Epithelial cell of prostate (primary cell): ENCODE data around the gene PLA2G2D.
A peak's percentile ranks its signal among the peaks of the same experiment; 100 is the strongest.
"Not testable (repeated sequence)": the region's sequence is repeated elsewhere in the genome, so short reads cannot be mapped to it uniquely, and the experiment has no call there.

Experiments
- DNase-seq: peaks from one replicate; pipeline ENCODE4 v3.0.0-alpha.2; 2011; ENCODE audit warnings: low read depth, low spot score
- H3K27ac ChIP-seq: fragments of 450-650 bp; 2 replicates; pipeline ENCODE4 v1.5.1; 2017; ENCODE audit warnings: mild to moderate bottlenecking

PLA2G2D gene

DNA sequence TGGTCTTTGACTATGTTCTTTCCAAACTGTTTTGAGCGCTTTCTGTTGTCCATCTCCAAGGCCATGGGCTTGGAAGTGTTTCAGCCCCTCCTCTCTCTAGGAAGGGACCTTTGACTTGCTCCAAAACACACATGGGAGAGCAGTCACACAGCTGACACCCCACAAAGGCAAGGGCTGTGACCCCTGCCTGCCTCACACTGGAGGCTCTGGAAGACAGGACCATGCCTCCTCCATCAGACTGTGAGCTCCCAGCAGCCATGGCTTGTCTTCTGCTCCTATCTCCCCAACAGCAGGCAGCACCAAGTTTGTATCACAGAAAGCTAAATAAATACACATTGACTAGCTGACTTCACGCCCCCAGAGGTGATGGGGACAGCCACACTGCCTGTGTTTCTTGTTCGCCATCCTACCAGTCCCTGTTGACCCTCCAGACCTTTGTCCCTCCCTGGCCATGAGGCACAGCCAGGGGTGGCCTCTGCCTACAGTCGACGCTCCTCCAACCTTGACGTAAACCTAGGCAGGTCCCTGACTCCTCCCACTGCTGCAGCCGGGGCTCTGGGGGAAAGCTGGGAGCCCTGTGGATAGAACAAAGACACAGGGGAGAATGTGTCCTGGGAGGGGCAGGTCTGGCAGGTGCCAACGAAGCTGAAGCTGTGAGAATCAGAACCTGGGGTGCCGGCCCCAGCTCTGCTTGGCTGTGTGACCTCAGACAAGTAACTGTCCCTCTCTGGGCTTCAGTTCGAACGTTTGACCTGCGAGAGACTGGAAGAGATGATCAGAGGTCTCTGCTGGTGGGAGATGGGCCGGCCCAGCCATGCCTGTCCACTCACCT, 24.6 kb upstream of the PLA2G2D start:
- no peak overlapping the region for H3K27ac ChIP-seq
- no peak for DNase-seq

DNA sequence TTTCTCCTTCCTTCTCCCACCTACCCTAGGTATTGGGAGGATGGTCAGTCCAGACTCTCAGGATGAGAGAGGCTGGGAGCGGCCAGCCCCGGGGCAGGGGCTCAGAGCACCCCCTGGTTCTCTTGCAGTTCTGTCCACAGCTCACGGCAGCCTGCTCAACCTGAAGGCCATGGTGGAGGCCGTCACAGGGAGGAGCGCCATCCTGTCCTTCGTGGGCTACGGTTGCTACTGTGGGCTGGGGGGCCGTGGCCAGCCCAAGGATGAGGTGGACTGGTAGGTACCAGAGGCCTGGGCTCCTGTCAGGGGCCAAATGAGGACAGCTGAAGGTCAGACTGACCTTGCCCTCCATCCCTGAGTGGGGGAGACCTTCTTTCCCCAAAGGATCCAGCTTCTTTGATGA, 24.0 kb upstream of the PLA2G2D start:
- no peak overlapping the region for H3K27ac ChIP-seq
- DNase-seq = no peak

DNA sequence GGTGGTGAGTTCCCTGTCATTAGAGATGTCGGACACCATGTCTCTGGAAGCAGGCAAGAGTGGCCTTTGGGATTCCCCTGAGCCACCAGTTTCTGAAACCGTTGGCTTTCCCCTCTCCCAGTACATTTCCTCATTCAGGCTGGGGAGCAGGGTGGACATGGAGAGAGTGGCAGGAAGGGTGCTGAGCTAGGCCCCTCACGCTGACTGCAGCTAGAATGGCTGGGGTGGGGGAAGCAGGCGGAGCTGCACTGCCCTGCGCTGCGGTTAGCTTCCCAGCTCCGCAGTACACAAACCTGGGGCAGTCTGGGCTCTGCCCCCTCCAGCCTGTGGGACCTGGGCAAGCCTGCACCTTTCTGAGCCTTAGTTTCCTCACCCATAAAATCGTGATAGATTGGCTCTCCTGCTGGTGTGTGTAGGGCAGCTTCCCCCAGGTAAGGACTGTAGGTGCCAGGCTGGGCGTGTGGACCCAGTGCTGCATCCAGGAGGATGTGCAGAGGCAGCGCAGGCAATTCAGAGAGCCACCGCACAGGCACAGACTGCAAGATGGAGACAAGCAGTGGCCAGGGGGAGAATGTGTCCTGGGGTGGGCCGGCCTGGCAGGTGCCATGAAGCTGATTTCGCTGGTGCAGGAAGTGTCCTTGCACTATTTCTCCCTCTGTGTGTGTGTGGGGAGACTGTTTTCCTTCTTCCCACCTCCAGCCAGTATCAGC, 22.8 kb upstream of the PLA2G2D start:
- DNase-seq = no peak
- no peak overlapping the region for H3K27ac ChIP-seq

DNA sequence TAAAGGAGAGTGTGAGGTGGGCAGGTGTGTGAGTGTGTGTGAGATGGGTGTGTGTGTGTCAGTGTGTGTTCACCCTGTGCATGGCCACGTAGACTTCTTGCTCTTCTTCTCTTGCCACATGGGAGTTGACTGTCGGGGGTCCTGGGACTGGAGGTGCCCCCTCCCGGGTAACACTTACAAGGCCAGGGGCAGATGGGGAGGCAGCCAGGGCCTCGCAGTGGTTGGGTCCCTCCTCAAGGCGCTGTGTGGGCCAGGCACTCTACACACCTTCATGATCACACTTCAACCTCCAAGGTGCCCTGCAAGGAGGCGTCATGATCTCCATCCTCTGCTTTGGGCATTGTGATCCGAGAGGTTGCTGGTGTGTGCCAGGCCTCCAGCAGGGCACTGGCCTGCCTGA, 22.1 kb upstream of the PLA2G2D start:
- no peak overlapping the region for H3K27ac ChIP-seq
- no peak for DNase-seq

DNA sequence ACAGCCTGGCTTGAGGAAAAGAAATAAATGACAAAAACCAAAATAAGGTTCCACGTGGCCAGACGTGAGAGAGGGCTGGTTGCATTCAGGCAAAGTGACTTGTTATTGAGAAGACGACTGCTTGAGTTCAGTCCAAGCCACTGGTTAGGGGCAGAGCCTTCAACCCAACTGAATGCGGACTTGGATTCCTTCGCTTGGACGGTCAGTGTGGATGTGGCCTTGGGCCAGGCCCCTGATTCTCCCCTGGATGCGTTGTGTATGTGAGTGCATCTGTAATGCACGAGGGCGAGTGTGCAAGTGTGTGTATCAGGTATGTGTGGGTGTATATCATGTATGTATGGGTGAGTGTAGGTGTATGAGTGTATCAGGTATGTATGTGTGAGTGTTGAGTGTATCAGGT, 21.7 kb upstream of the PLA2G2D start:
- DNase-seq = no peak
- no peak overlapping the region for H3K27ac ChIP-seq

DNA sequence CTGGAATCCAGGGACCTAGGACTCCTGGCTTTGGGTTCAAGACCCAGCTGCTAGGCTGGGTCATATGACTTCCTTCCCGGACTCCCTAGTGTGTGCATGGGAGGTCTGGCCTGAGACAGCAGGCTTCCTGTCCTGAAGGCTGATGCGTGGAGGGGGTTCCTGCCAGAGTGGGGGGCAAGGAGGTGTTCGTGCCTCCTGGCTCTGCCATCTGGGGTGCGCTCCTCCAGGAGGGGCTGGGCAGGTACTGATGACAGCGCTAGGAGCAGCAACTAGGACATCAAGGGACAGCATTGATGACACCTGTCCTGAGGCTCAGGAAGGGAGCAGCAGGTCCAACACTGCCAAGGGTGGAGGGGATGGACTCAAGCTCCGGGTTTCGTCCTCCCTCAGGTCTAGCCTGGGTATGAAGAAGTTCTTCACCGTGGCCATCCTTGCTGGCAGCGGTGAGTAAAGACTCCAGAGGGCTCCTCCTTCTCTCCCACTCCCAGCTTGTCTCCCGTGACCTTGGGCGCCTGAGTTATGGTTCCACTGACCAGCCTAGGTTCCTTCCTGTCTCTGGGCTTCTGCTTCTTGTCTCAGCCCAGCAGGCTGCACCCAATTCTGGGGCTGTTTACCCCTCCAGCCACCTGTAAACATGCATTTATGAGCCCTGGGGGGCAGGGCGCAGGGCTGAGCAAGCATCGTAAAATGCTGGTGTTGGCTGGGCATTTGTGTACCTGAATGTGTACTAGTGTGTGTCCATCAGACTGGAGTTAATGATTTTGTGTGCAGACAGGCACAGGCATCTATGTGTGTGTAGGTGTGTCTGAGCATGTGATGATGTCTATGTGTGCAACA, 20.7 kb upstream of the PLA2G2D start:
- no peak for DNase-seq
- H3K27ac ChIP-seq = no peak overlapping the region

DNA sequence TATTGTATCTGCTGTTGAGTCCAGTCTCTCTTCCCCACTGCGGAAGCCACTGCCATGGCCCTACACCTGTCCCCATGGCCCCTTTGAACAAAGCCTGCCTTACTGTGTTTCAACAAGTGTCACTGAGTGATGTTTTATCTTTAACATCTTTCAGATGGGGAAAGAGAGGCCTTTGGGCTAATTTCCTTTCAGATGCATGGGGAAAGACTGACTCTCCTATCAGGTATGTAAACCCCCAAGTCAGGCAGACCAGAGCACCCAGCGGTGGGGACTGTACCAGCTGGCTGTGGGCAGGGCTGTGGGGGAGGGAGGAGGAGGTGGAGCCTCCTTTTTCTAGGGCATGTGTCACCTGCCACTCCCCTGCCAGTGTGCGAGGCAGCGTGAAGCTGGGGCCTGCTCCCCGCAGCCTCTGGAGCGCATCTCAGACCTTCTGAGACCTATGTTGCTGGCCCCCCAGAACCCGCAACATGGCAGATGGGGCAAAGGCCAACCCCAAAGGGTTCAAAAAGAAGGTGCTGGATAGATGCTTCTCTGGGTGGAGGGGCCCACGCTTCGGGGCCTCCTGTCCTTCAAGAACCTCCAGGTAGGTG, 19.7 kb upstream of the PLA2G2D start, which contains the start of gene PLA2G2F:
PLA2G2F (plus strand) TSS at position 363 of the 590 bp plus-strand sequence; CDS start at position 468, 105 bp downstream.
- H3K27ac ChIP-seq = no peak within 1 kb of the TSS
- DNase-seq = no peak

DNA sequence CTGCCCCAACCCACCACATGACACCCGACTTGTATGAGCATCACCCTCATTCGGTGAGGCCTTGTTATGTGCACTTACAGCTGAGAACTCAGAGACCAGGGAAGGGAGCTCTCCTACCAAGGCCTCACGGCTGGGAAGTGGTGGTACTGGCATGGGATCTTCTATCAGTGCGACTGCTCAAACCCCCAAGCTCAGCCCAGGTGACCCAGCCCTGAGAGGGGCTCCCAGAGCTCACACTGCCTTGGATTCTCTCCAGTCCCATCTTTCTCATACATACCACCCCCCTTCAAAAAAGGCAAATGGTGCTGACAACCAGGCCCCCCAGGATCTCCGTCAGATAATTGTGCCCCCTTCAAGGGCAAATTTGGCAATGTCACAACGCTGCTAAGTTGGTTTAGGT, 19.0 kb upstream of the PLA2G2D start:
- no peak for DNase-seq
- H3K27ac ChIP-seq = no peak overlapping the region

DNA sequence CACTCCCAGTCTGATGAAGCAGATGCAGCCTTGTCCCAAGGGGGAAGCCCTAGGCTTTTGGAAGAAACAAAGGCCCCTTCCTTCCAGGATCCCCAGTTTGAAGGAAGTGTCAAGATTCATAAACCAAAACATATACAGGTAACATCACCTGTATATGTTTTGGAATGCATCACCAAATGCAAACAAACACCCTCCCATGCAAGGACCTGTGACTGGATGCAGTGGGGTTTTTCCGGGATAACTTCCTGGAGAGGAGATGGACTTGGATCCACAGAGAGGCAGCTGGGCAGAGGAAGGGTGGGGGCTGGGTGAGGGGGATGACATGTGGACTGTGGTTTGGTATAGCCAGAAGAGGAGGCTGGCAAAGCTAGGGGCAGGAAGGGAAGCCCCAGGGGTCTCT, 18.3 kb upstream of the PLA2G2D start:
- H3K27ac ChIP-seq = no peak overlapping the region
- DNase-seq = no peak

DNA sequence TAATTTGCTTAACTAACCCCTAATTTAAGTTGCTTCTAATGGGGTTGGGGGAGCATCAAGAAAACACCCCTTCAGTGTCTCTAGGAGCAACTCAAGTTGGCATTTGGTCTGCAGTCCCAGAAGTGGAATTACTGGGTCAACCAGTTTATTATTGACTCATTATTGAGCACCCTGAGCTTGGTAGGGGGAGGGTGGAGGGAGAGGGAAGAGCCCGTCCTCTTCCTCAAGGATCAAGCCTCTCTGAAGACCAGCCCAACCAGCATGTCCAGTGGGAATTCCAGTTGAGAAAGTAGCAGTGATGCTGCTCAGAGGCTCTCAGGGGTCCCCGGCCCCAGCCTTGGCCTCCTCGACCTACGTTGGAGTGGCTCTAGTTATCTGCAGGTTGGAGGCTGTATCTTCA, 17.7 kb upstream of the PLA2G2D start:
- peak; percentile 33 for DNase-seq
- H3K27ac ChIP-seq = no peak overlapping the region

DNA sequence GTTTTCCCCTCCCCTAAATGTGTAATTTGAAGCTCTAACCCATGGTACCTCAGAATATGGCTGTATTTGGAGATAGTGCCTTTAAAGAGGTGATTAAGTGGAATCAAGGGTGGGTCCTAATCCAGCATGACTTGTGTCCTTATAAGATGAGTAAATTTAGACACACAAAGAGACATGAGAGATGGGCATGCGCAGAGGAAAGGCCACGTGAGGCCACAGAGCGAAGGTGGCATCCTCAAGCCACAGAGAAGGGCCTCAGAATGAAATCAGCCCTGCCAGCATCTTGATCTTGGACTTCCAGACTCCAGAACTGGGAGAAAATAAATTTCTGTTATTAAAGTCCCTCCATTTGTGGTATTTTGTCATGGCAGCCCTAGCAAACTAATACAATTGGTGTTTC, 16.9 kb upstream of the PLA2G2D start:
- no peak overlapping the region for H3K27ac ChIP-seq
- DNase-seq = no peak

DNA sequence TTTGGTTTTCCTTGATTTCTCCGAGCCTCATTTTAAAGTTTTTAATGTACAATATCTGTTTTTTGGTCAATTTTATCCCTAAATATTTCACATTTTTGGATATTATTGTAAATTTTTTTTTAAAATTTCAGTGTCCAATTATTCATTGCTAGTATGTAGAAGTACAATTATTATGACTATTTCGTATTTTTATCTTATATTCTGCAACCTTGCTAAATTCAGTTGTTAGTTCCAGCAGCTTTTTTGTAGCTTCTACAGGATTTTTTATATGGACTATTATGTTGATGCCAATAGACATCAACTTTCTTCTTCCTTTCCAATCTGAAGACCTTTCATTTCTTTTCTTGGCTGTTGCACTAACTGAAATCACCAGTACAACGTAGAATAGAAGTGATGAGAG, 15.7 kb upstream of the PLA2G2D start:
- no peak overlapping the region for H3K27ac ChIP-seq
- no peak for DNase-seq

DNA sequence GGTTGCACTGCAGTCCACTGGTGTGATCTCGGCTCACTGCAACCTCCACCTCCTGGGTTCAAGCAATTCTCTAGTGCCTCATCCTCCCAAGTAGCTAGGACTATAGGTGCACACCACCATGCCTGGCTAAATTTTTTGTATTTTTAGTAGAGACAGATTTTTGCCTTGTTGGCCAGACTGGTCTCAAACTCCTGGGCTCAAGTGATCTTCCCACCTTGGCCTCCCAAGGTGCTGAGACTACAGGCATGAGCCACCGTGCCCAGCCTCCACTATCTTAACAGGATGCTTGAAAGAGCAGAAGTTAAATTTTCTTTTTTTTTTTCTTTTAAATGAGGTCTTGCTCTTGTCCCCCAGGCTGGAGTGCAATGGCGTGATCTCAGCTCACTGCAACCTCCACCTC, 11.2 kb upstream of the PLA2G2D start:
- not testable (repeated sequence) for H3K27ac ChIP-seq, DNase-seq

DNA sequence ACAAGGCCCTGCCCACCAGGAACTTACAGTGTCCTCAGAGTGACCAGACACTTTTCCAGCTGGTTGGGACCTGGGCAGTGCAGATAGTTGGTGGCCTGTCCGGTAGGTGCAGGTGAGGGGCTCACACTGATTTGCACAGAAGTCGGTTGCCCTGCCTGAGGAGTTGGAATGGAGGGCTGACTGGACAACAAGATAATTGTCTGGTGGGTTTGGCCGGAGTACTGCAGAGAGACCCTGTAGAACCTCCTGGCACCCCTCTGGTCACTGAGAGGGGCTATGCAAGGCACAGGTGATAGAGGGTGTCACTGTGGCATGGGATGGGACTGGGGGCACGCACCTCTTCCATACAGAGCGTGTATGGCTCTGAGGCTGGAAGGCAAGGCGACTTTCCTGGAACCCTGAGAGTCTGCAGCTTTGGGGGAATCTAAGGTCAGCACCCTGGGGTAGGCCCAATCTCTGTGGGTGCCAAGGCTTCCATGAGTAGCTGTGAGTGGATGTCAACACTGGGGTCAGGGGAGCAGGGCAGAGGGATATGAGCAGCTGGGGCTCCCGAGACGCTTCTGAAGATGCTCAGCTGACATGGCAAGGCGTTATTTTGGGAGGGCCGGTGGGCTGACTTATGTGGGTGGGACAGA, 7.6 kb upstream of the PLA2G2D start:
- H3K27ac ChIP-seq = no peak overlapping the region
- no peak for DNase-seq

DNA sequence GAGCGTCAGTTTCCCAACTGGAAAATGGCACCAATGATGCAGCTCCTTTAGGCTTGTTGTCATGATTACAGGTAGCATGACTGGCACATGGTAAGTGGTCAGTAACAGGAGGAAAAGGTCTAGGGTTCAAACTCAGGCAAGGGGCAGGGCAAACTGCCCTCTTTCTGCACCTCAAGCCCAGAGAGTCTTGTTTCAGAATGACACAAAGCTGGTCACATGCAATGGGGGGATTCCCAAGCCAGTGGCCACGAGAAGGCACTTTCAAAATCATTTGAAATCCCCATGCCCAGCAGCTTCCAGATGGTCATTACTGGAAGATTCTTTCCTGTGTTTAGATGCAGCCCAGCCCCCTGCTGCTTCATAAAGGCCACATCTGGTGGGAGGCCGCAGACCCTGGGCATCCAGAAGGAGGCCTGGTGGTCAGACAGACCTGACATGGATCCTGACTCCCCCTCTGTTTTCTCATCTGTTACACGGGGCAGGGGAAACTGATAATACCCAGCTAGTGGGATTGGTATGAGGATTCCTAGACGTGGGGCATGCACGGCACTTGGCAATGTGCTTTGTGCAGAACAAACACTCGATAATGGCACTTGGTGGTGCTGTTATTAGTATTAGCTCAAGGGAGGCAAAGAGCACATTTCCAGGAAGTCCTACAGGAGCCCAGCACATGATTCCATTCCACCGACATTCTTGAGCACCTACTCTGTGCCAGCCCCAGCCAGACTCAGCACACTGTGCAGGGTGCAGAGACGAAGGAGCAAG, 6.9 kb upstream of the PLA2G2D start:
- H3K27ac ChIP-seq = no peak overlapping the region
- DNase-seq = no peak

DNA sequence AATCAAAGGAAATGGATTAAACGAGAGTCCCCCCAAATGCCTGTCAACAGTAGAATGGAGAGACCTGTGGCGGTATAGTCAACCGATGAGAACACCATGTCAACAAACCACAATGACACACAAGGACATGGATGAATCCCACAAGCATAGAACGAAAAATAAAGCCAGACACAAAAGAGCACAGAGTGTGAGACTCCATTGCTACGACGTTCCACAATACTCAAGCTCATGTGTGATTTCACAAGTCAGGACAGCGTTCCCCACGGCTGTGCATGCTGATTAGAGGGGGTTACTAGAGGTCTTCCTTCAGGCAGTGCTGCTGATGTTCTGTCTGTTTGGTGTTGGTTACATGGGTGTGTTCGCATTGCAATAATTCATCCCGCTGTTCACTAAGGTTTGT, 5.8 kb upstream of the PLA2G2D start:
- DNase-seq = no peak
- H3K27ac ChIP-seq = no peak overlapping the region

DNA sequence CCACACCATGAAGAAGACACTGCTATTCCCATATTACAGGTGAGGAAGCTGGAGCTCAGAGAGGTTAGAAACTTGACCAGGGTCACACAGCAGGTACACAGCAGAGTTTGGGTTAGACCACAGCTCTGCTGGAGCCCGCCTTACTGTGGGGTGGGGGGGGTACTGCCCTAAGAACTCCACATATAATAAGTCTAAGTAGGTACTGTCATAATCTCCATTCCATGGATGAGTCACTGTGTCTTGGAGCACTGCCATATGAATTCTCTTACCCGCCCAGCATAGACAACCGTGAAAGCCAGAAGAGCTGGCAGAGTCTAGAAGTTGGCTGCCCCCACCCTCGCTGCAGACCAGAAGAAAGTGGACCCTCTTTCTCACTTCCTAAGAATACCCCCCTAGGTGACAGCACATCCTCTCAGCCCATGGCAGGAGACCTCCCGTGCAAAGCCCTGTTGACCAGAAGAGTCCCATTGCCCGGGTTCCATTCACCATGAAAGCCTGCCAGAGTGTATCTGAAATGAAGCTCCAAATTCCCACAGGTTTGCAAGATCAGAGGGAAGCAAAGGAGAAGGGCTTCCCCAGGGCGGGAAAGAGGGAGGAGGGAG, 5.2 kb upstream of the PLA2G2D start:
- peak; percentile 50 for DNase-seq
- no peak overlapping the region for H3K27ac ChIP-seq

DNA sequence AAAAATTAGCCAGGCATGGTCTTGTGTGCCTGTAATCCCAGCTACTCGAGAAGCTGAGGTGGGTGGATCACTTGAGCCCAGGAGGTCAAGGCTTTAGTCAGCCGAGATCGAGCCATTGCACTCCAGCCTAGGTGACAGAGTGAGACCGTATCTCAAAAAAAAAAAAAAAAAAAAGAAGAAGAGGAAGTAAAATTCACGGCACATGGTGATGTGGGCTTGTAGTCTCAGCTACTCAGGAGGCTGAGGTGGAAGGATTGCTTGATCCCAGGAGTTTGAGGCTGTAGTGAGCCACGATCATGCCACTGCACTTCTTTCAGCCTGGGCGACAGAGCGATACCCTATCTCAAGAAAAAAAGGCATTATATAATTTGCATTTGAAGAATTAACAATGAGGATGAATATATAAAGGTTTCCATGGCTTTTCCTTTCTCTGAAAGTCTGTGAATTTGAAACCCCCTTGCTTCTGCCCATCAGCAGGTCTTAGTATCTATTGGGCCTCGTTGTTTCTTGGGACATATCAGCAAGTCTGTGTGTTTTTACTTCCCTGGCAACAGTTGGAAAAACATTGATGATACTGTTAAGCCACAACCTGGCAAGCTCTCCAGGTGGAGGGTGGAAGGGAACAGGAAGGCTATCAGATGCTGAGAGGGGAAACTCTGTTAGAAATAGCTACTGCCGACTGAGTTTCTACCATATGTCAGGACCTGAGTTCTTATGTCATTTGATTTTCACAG, 4.6 kb upstream of the PLA2G2D start:
- DNase-seq = no peak
- no peak overlapping the region for H3K27ac ChIP-seq
